Fibroblast of mammary gland (primary cell): ENCODE measurements around the gene STOM.
A peak's percentile ranks its signal among the peaks of the same experiment; 100 is the strongest.

ENCODE experiments used
- DNase-seq: peaks from one replicate; pipeline ENCODE4 v3.0.0-alpha.2; 2010; ENCODE audit warnings: low read depth
- H3K4me3 ChIP-seq: 2 replicates; pipeline ENCODE4 v1.5.1; 2011; ENCODE audit warnings: low read depth, mild to moderate bottlenecking, low read length, moderate library complexity; ENCODE audit not compliant: control insufficient read depth
- CTCF ChIP-seq: conservative IDR thresholded peaks from 2 replicates; pipeline ENCODE4 v1.5.1; 2011; ENCODE audit warnings: low read depth, low read length, inconsistent platforms; ENCODE audit not compliant: control insufficient read depth, insufficient read depth

STOM gene

GRCh38 chr9:121369595-121370265, at the start of gene STOM:
TSS of gene STOM (minus strand) at chr9:121370250. CDS start at chr9:121370187, 63 bp downstream.
- TF ChIP-seq CTCF, result no peak
- H3K4me3 ChIP-seq, result peak within 1 kb of the TSS; percentile 54
- peak; percentile 90 for DNase-seq

- DNase-seq, result no peak
- H3K4me3 ChIP-seq, result no peak overlapping the region
- TF ChIP-seq CTCF, result no peak
These were observed 41.9 kb upstream of the STOM start for GRCh38 chr9:121411993-121412392.

DNA sequence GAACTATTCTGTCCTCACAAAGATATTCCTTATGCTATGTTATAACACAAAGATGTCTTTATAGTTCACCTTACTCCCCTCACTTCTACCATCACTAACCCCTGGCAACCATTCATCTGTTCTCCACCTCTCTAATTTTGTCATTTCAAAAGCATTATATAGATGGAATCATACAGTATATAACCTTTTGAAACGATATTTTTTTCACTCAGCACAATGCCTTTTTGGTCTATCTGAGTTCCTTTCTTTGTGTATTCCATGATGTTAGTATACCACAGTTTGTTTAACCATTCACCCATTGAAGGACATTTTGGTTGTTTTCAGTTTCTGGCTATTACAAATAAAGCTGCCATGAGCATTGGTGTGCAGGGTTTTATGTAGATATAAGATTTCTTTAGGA, 35.8 kb upstream of the STOM start:
- no peak for DNase-seq
- no peak overlapping the region for H3K4me3 ChIP-seq
- TF ChIP-seq CTCF, result no peak

DNA sequence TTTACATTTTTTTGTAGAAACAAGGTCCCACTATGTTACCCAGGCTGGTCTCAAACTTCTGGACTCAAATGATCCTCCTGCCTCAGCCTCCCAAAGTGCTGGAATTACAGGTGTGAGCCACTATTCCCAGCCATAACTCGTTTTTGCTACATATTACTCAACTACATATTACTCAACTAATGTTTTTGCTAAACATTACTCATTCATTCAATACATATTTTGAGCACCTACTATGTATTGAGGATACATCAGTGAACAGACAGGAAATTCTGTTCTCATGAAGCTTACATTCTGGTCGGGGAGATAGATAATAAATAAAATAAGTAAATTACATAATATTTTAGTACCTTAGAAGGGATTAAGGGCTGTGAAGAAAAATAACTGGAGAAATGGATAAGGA, 34.9 kb upstream of the STOM start:
- no peak for TF ChIP-seq CTCF
- no peak for DNase-seq
- H3K4me3 ChIP-seq, result no peak overlapping the region

DNA sequence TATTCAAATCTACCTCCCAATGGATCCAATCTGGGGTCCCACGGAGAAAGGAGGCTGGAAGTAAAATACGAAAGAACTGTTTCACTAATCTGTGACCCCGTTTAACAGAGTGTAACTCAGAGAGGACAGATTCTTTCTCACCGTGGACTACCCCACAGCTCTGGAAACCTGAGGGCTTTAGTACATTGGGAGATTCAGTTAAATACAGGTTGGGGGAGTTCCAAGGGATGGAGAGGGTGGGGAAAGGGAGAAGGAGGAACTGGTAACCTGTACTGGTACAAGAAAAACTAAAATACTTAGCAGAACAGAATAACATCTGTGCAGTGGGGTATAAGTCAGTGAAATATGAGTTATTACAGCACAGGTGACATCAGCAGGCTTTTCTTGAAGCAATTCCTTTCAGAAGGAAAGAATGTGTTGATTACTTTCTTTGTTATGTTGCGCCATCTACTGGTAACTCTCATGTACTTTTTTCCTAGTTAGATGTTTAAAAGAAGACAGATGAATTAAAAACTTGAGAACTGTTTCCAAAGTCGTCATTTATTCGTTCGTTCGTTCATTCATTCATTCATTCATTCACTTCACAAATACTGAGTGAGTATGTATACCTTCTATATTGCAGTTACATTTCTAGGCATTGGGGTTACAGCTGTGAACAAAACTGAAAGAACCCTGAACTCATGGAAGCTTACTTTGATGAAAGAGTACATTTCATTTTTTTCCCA, 30.0 kb upstream of the STOM start:
- DNase-seq, result peak; percentile 85
- no peak overlapping the region for H3K4me3 ChIP-seq
- peak; percentile 51 for TF ChIP-seq CTCF

DNA sequence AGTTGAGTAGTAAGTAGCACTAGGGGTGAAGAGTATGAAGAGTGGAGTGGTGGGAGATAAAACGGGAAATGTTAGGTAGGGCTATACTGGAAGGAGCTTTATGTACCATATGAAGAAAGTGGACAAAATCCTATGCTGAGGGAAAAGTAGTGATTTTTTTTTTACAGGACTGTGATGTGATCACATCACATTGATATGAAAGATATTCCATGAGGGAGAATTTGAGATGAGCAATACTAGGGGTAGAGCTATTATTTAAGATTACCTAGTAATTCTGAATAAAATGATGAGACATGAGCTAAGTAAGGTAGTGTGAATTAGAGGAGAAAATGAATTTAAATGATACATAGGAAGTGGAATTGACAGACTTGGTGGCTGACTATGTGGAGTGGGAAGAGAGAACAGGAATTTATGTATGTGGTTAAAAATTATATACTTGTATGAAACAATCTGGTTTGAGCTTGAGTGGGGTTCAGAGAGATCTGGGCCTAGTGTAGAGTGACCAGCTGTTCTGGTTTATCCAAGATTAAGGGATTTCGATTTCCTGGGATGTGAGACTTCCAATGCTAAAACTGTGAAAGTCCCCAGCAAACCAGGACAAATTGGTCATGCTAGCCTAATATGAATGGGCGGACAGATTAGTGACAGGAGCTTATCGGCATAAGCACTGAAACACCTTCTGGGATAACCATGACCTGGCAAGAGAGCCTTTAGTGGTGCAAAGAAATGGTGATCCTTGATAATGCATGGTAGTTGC, 29.3 kb upstream of the STOM start:
- no peak for DNase-seq
- H3K4me3 ChIP-seq, result no peak overlapping the region
- no peak for TF ChIP-seq CTCF
